GM12872 (cell line): ENCODE results near the gene SDK1.

ENCODE experiments used
- CTCF ChIP-seq: IDR thresholded peaks from 3 replicates; pipeline ENCODE4 v1.5.1; 2011; ENCODE audit warnings: low read depth, mild to moderate bottlenecking, low read length, moderate library complexity; ENCODE audit not compliant: insufficient read depth

Gene SDK1

GRCh38 chr7:4071370-4072058 lies 770.5 kb downstream of the SDK1 start:
- no peak for TF ChIP-seq CTCF

GRCh38 chr7:4072161-4072925 lies 771.3 kb downstream of the SDK1 start:
- TF ChIP-seq CTCF: no peak

GRCh38 chr7:4073052-4073451 lies 772.0 kb downstream of the SDK1 start:
- no peak for TF ChIP-seq CTCF

- TF ChIP-seq CTCF: no peak
These were observed 772.7 kb downstream of the SDK1 start for GRCh38 chr7:4073750-4074149.

GRCh38 chr7:4074407-4074806 lies 773.4 kb downstream of the SDK1 start:
- no peak for TF ChIP-seq CTCF

- no peak for TF ChIP-seq CTCF
These were observed 773.9 kb downstream of the SDK1 start for GRCh38 chr7:4074994-4075393.

GRCh38 chr7:4076701-4077294 lies 775.7 kb downstream of the SDK1 start:
- TF ChIP-seq CTCF: no peak
